ENCODE measurements around the gene FAR2. TPM values are rescaled to one million over a fixed set of nuclear protein-coding genes. Genes with fewer than 3 reads are reported as not detected.
"Not testable (repeated sequence)": the region's sequence is repeated elsewhere in the genome, so short reads cannot be mapped to it uniquely, and the experiment has no call there.

The FAR2 gene
- total and polyA plus RNA-seq, 2 donors (not counting 3 experiments of a cell fraction or from before 2014, with no cell fraction given): 32.3 to 61.7 TPM

- no peak overlapping the region for H2AFZ ChIP-seq (ENCODE audit: low read depth, low read length)
- CTCF ChIA-PET: no interaction called here
- FAIRE-seq: no peak
These were observed 139.0 kb downstream of the FAR2 start for GRCh38 chr12:29288031-29288430.

GRCh38 chr12:29290475-29290874, 141.4 kb downstream of the FAR2 start:
- H3K9me1 ChIP-seq (replicated peaks; ENCODE audit: control insufficient read depth, extremely low read depth, insufficient read depth, low read length); H3K4me3 ChIP-seq (replicated peaks in 1 of 3; ENCODE audit: insufficient read depth in 1 of 3, low read depth in 1 of 3, low read length in 3 of 3); H3K79me2 ChIP-seq (ENCODE audit: control insufficient read depth, insufficient read depth, low read length); CTCF ChIA-PET; H3K9ac ChIP-seq (replicated peaks; ENCODE audit: extremely low read depth, insufficient read depth, low read length); POLR2A ChIA-PET; H2AFZ ChIP-seq (ENCODE audit: low read depth, low read length); H3K4me2 ChIP-seq (ENCODE audit: insufficient read depth, low read length); BruUV-seq (replicated peaks); FAIRE-seq; DNase-seq (ENCODE audit: low read depth, low spot score); intact Hi-C loops (cut with micrococcal nuclease); H3K27ac ChIP-seq (ENCODE audit: insufficient read depth, low read depth, low read length); H3K36me3 ChIP-seq (ENCODE audit: control insufficient read depth in 2 of 2, extremely low read depth in 1 of 2, insufficient read depth in 2 of 2, low read length in 2 of 2); H3K4me1 ChIP-seq (ENCODE audit: control insufficient read depth, extremely low read depth, insufficient read depth, low read length); H3K9me3 ChIP-seq (replicated peaks; ENCODE audit: control insufficient read depth, insufficient read depth, low read length); H4K20me1 ChIP-seq (replicated peaks; ENCODE audit: control insufficient read depth, extremely low read depth, insufficient read depth, low read length); H3K27me3 ChIP-seq (ENCODE audit: control insufficient read depth in 2 of 2, insufficient read depth in 2 of 2, low read length in 2 of 2); dilution Hi-C loops (cut with MboI; ENCODE audit: extremely low pct_ligation_motif_present, low sequenced_read_pairs): not testable (repeated sequence)

More at GRCh38 chr12:29288031-29288430, 139.0 kb downstream of the FAR2 start:
- Histone ChIP-seq H3K9ac (replicated peaks; ENCODE audit: extremely low read depth, insufficient read depth, low read length) (no peak overlapping the region), H3K9me3 (replicated peaks; ENCODE audit: control insufficient read depth, insufficient read depth, low read length) (no peaks in the 10 kb centered on the region), H3K4me2 (ENCODE audit: insufficient read depth, low read length) (no peak overlapping the region), H3K4me1 (ENCODE audit: control insufficient read depth, extremely low read depth, insufficient read depth, low read length) (no peaks in the 10 kb centered on the region), H3K4me3 (replicated peaks in 1 of 3; ENCODE audit: insufficient read depth in 1 of 3, low read depth in 1 of 3, low read length in 3 of 3) (no peak overlapping the region), H3K79me2 (ENCODE audit: control insufficient read depth, insufficient read depth, low read length) (no peaks in the 10 kb centered on the region), H3K27ac (ENCODE audit: insufficient read depth, low read depth, low read length) (no peak overlapping the region), H3K27me3 (ENCODE audit: control insufficient read depth in 2 of 2, insufficient read depth in 2 of 2, low read length in 2 of 2) (no peaks in the 10 kb centered on the region), H4K20me1 (replicated peaks; ENCODE audit: control insufficient read depth, extremely low read depth, insufficient read depth, low read length) (no peaks in the 10 kb centered on the region), H3K36me3 (ENCODE audit: control insufficient read depth in 2 of 2, extremely low read depth in 1 of 2, insufficient read depth in 2 of 2, low read length in 2 of 2) (no peaks in the 10 kb centered on the region), H3K9me1 (replicated peaks; ENCODE audit: control insufficient read depth, extremely low read depth, insufficient read depth, low read length) (no peaks in the 10 kb centered on the region)
- POLR2A ChIA-PET: no interaction called here
- BruUV-seq (replicated peaks): no TSS peak
- DNase-seq (ENCODE audit: low read depth, low spot score): no peak
- TF ChIP-seq EZH2 (IDR thresholded peaks at IDR 0.05; ENCODE audit: borderline replicate concordance, low read depth, low read length, severe bottlenecking) (no peak), GATA2 (IDR thresholded peaks at IDR 0.05; ENCODE audit: insufficient read depth, insufficient read length, low read depth, low read length) (no peak), FOS (IDR thresholded peaks at IDR 0.05; ENCODE audit: borderline replicate concordance, insufficient read depth, low read length) (no peak), MAX (IDR thresholded peaks at IDR 0.05; ENCODE audit: insufficient read depth, insufficient read length) (no peak), JUN (IDR thresholded peaks at IDR 0.05; ENCODE audit: borderline replicate concordance, insufficient read depth, insufficient read length, low read depth) (no peak), CTCF (IDR thresholded peaks at IDR 0.05; ENCODE audit: extremely low read depth in 1 of 2, insufficient read depth in 1 of 2, low read depth in 1 of 2, low read length in 2 of 2) (no peak), POLR2A (IDR thresholded peaks at IDR 0.05; ENCODE audit: low read depth, low read length) (no peak), POLR2AphosphoS5 (IDR thresholded peaks at IDR 0.05; ENCODE audit: insufficient read depth, low read depth, low read length) (no peak), MYC (IDR thresholded peaks at IDR 0.05; ENCODE audit: low read depth, low read length) (no peak)
- dilution Hi-C loops (cut with MboI; ENCODE audit: extremely low pct_ligation_motif_present, low sequenced_read_pairs) (no loop called here), intact Hi-C loops (cut with micrococcal nuclease) (no loop called here)

Measured in endothelial cell of umbilical vein (primary cell).